Karpas-422 (cell line): Measurements from ENCODE around the gene SLC25A20. TPM values are rescaled to one million over a fixed set of nuclear protein-coding genes. Genes with fewer than 3 reads are reported as not detected.
"Not testable (repeated sequence)": the region's sequence is repeated elsewhere in the genome, so short reads cannot be mapped to it uniquely, and the experiment has no call there.

Experiments
- DNase-seq: peaks from one replicate; pipeline ENCODE4 v3.0.0-alpha.2; 2015
- H2AFZ ChIP-seq: fragments of 200-600 bp; sonication (generic); 2 replicates; pipeline ENCODE4 v1.6.1; 2014; ENCODE audit warnings: antibody characterized with exemption, low read length, mixed read lengths
- H3K27ac ChIP-seq: fragments of 200-600 bp; sonication (generic); 2 replicates; pipeline ENCODE4 v1.5.1; 2014; ENCODE audit warnings: mild to moderate bottlenecking, low read length, moderate library complexity
- H3K27me3 ChIP-seq: fragments of 200-600 bp; sonication (generic); 2 replicates; pipeline ENCODE4 v1.6.1; 2014; ENCODE audit warnings: low read length, mixed read lengths
- H3K36me3 ChIP-seq: fragments of 200-600 bp; sonication (generic); 2 replicates; pipeline ENCODE4 v1.6.1; 2014; ENCODE audit warnings: low read length, mixed read lengths; ENCODE audit not compliant: insufficient read depth
- H3K4me1 ChIP-seq: fragments of 200-600 bp; sonication (generic); 2 replicates; pipeline ENCODE4 v1.6.1; 2014; ENCODE audit warnings: mild to moderate bottlenecking, low read length, mixed read lengths
- H3K4me2 ChIP-seq: fragments of 200-600 bp; sonication (generic); 2 replicates; pipeline ENCODE4 v1.6.1; 2014; ENCODE audit warnings: low read length, low read depth, mild to moderate bottlenecking; ENCODE audit not compliant: poor library complexity, severe bottlenecking
- H3K4me3 ChIP-seq: fragments of 200-600 bp; sonication (generic); 2 replicates; pipeline ENCODE4 v1.5.1; 2014; ENCODE audit warnings: mild to moderate bottlenecking, antibody characterized with exemption, low read length, mixed read lengths
- H3K79me2 ChIP-seq: fragments of 200-600 bp; sonication (generic); 2 replicates; pipeline ENCODE4 v1.6.1; 2014; ENCODE audit warnings: mild to moderate bottlenecking, low read length, mixed read lengths
- H3K9ac ChIP-seq: fragments of 200-600 bp; sonication (generic); 2 replicates; pipeline ENCODE4 v1.6.0; 2014; ENCODE audit warnings: low read length
- H3K9me2 ChIP-seq: fragments of 200-600 bp; sonication (generic), shearing (Covaris generic); replicated peaks from 2 replicates; pipeline ENCODE4 v1.6.0; 2014; ENCODE audit warnings: mild to moderate bottlenecking, low read length, moderate library complexity; ENCODE audit not compliant: insufficient read depth
- H3K9me3 ChIP-seq: fragments of 300-700, 200-600 bp; sonication (generic); 2 replicates; pipeline ENCODE4 v1.6.1; 2014; ENCODE audit warnings: low read length, mixed read lengths
- H4K20me1 ChIP-seq: fragments of 200-600 bp; sonication (generic); 2 replicates; pipeline ENCODE4 v1.6.1; 2014; ENCODE audit warnings: mild to moderate bottlenecking, antibody characterized with exemption, low read length, low read depth; ENCODE audit not compliant: insufficient read depth
- total RNA-seq: library from RNA; depleted of rRNA; stranded (reverse); fragments of >200 nt; shearing (Covaris generic); gene quantifications from 2 replicates; pipeline ENCODE4 v1.2.3, GENCODE V29; 2014; ENCODE audit warnings: low replicate concordance

SLC25A20 gene
- total RNA-seq, 1 experiment from 2014 or later: 33.8 TPM

GRCh38 chr3:48847504-48848423, 50.9 kb downstream of the SLC25A20 start, which contains the start of gene PRKAR2A:
TSS of gene PRKAR2A (minus strand) at chr3:48847874. CDS start at chr3:48847596, 278 bp downstream.
- Histone ChIP-seq H3K4me3 (peak within 1 kb of the TSS; percentile 83), H3K9ac (peak within 1 kb of the TSS; percentile 98)
- DNase-seq: peak; percentile 95

GRCh38 chr3:48847053-48847503, 51.6 kb downstream of the SLC25A20 start:
- H3K79me2 ChIP-seq: peaks cover 29% of the 10 kb centered on the region
- H3K4me1 ChIP-seq: peaks cover 34% of the 10 kb centered on the region
- peak overlapping the region; percentile 83 for H3K4me3 ChIP-seq
- H3K27ac ChIP-seq: peak overlapping the region; percentile 70
- peak overlapping the region; percentile 98 for H3K9ac ChIP-seq
- H3K9me3 ChIP-seq: no peaks in the 10 kb centered on the region
- peak; percentile 85 for DNase-seq
- H2AFZ ChIP-seq: peak overlapping the region; percentile 69
- peak overlapping the region; percentile 80 for H3K4me2 ChIP-seq
- H4K20me1 ChIP-seq: no peaks in the 10 kb centered on the region
- no peaks in the 10 kb centered on the region for H3K36me3 ChIP-seq
- no peaks in the 10 kb centered on the region for H3K27me3 ChIP-seq
- no peaks in the 10 kb centered on the region for H3K9me2 ChIP-seq

More at GRCh38 chr3:48847504-48848423, 50.9 kb downstream of the SLC25A20 start, which contains the start of gene PRKAR2A:
- no peaks in the 10 kb centered on the region for H3K27me3 ChIP-seq
- H2AFZ ChIP-seq: peak within 1 kb of the TSS; percentile 70
- peak within 1 kb of the TSS; percentile 70 for H3K27ac ChIP-seq
- peaks cover 29% of the 10 kb centered on the region for H3K79me2 ChIP-seq
- H3K9me3 ChIP-seq: no peaks in the 10 kb centered on the region
- peaks cover 34% of the 10 kb centered on the region for H3K4me1 ChIP-seq
- no peaks in the 10 kb centered on the region for H3K9me2 ChIP-seq
- H3K36me3 ChIP-seq: no peaks in the 10 kb centered on the region
- H3K4me2 ChIP-seq: peak within 1 kb of the TSS; percentile 80
- H4K20me1 ChIP-seq: no peaks in the 10 kb centered on the region

GRCh38 chr3:48845170-48845569, 53.5 kb downstream of the SLC25A20 start:
- H3K4me1 ChIP-seq: peaks cover 25% of the 10 kb centered on the region
- H3K79me2 ChIP-seq: peaks cover 40% of the 10 kb centered on the region
- peak overlapping the region; percentile 80 for H3K4me2 ChIP-seq
- no peak overlapping the region for H3K4me3 ChIP-seq
- no peaks in the 10 kb centered on the region for H3K9me2 ChIP-seq
- H2AFZ ChIP-seq: no peak overlapping the region
- DNase-seq: no peak
- no peaks in the 10 kb centered on the region for H3K27me3 ChIP-seq
- H4K20me1 ChIP-seq: no peaks in the 10 kb centered on the region
- H3K9ac ChIP-seq: no peak overlapping the region
- H3K36me3 ChIP-seq: no peaks in the 10 kb centered on the region
- H3K9me3 ChIP-seq: no peaks in the 10 kb centered on the region
- H3K27ac ChIP-seq: no peak overlapping the region

GRCh38 chr3:48837163-48837562, 61.5 kb downstream of the SLC25A20 start:
- peaks cover 18% of the 10 kb centered on the region for H3K4me1 ChIP-seq
- no peaks in the 10 kb centered on the region for H3K9me3 ChIP-seq
- no peaks in the 10 kb centered on the region for H3K27me3 ChIP-seq
- H3K4me3 ChIP-seq: 0 out of 2 replicates have a peak overlapping the region, but pooled peaks have one; percentile 10
- DNase-seq: peak; percentile 61
- H3K4me2 ChIP-seq: peak overlapping the region; percentile 48
- H2AFZ ChIP-seq: no peak overlapping the region
- H3K27ac ChIP-seq: peak overlapping the region; percentile 34; the same call in 1 of the 2 replicates
- peaks cover 82% of the 10 kb centered on the region for H3K79me2 ChIP-seq
- H3K36me3 ChIP-seq: no peaks in the 10 kb centered on the region
- no peak overlapping the region; the same call in 1 of the 2 replicates for H3K9ac ChIP-seq
- no peaks in the 10 kb centered on the region for H4K20me1 ChIP-seq
- H3K9me2 ChIP-seq: no peaks in the 10 kb centered on the region

GRCh38 chr3:48835650-48836366, 62.9 kb downstream of the SLC25A20 start:
- H3K27me3 ChIP-seq: no peaks in the 10 kb centered on the region
- H4K20me1 ChIP-seq: no peaks in the 10 kb centered on the region
- no peak overlapping the region for H2AFZ ChIP-seq
- H3K36me3 ChIP-seq: no peaks in the 10 kb centered on the region
- H3K9me2 ChIP-seq: no peaks in the 10 kb centered on the region
- H3K9ac ChIP-seq: no peak overlapping the region
- no peak for DNase-seq
- no peaks in the 10 kb centered on the region for H3K9me3 ChIP-seq
- H3K4me2 ChIP-seq: no peak overlapping the region
- no peak overlapping the region for H3K27ac ChIP-seq
- H3K79me2 ChIP-seq: peaks cover 84% of the 10 kb centered on the region
- H3K4me3 ChIP-seq: no peak overlapping the region
- H3K4me1 ChIP-seq: peaks cover 18% of the 10 kb centered on the region

GRCh38 chr3:48832684-48833083, 66.0 kb downstream of the SLC25A20 start:
- no peak overlapping the region for H2AFZ ChIP-seq
- no peak overlapping the region for H3K4me2 ChIP-seq
- H3K9ac ChIP-seq: no peak overlapping the region
- no peaks in the 10 kb centered on the region for H3K36me3 ChIP-seq
- peaks cover 80% of the 10 kb centered on the region for H3K79me2 ChIP-seq
- no peaks in the 10 kb centered on the region for H3K9me2 ChIP-seq
- no peak overlapping the region for H3K27ac ChIP-seq
- no peak for DNase-seq
- no peaks in the 10 kb centered on the region for H3K27me3 ChIP-seq
- H3K4me1 ChIP-seq: peaks cover 16% of the 10 kb centered on the region
- H3K4me3 ChIP-seq: no peak overlapping the region
- H4K20me1 ChIP-seq: no peaks in the 10 kb centered on the region
- H3K9me3 ChIP-seq: no peaks in the 10 kb centered on the region

- H4K20me1 ChIP-seq: no peaks in the 10 kb centered on the region
- peaks cover 25% of the 10 kb centered on the region for H3K4me1 ChIP-seq
- H3K36me3 ChIP-seq: no peaks in the 10 kb centered on the region
- H3K9me2 ChIP-seq: no peaks in the 10 kb centered on the region; the same call in 1 of the 2 replicates
- no peak overlapping the region for H3K27ac ChIP-seq
- H3K27me3 ChIP-seq: no peaks in the 10 kb centered on the region
- no peaks in the 10 kb centered on the region for H3K9me3 ChIP-seq
- no peak for DNase-seq
- no peak overlapping the region for H3K4me2 ChIP-seq
- H3K79me2 ChIP-seq: peaks cover 82% of the 10 kb centered on the region
- no peak overlapping the region for H2AFZ ChIP-seq
- H3K4me3 ChIP-seq: no peak overlapping the region
- no peak overlapping the region for H3K9ac ChIP-seq
These were observed 68.0 kb downstream of the SLC25A20 start for GRCh38 chr3:48830715-48831114.

GRCh38 chr3:48829525-48829924, 69.2 kb downstream of the SLC25A20 start:
- H3K9ac ChIP-seq, H2AFZ ChIP-seq, H3K27ac ChIP-seq, H3K9me3 ChIP-seq, H3K4me3 ChIP-seq, H3K27me3 ChIP-seq, H4K20me1 ChIP-seq, H3K4me2 ChIP-seq, DNase-seq, H3K36me3 ChIP-seq, H3K9me2 ChIP-seq: not testable (repeated sequence)
- peaks cover 80% of the 10 kb centered on the region for H3K79me2 ChIP-seq
- H3K4me1 ChIP-seq: peaks cover 25% of the 10 kb centered on the region
